ENCODE measurements around the gene PWP2.
"Not testable (repeated sequence)": the region's sequence is repeated elsewhere in the genome, so short reads cannot be mapped to it uniquely, and the experiment has no call there.

GRCh38 chr21:44157439-44158081 lies 50.4 kb downstream of the PWP2 start:
- TF ChIP-seq CTCF, POLR2A (IDR thresholded peaks at IDR 0.05): not testable (repeated sequence)
